OCI-LY7 (cell line): ENCODE data around the gene SAMD8. TPM values are rescaled to one million over a fixed set of nuclear protein-coding genes. Genes with fewer than 3 reads are reported as not detected.

Source experiments
- BruUV-seq: library from RNA; stranded (reverse); fragments of 400-500 nt; replicated peaks from 2 replicates; lab custom pipeline; 2021; lab: Mats Ljungman, UMichigan
- CTCF ChIA-PET: fragments of 300-600 bp; sonication (Branson Sonifier 250); formaldehyde crosslinking; loops from one replicate; lab custom pipeline; 2022; ENCODE audit warnings: antibody characterized with exemption; ENCODE audit not compliant: unreplicated experiment; lab: Charles Lee
- POLR2A ChIA-PET: fragments of 300-600 bp; sonication (Branson Sonifier 250); formaldehyde crosslinking; loops from one replicate; lab custom pipeline; 2022; ENCODE audit warnings: antibody characterized with exemption; lab: Charles Lee
- DNase-seq: peaks from one replicate; pipeline ENCODE4 v3.0.0-alpha.2; 2015; ENCODE audit warnings: low spot score
- H2AFZ ChIP-seq: fragments of 200-600 bp; sonication (generic), shearing (Covaris generic); 2 replicates; pipeline ENCODE4 v1.6.1; 2014; ENCODE audit warnings: mild to moderate bottlenecking, antibody characterized with exemption, low read length, moderate library complexity
- H3K27ac ChIP-seq: fragments of 200-600 bp; sonication (generic); 2 replicates; pipeline ENCODE4 v1.5.1; 2014; ENCODE audit warnings: mixed run types, low read depth, mild to moderate bottlenecking, moderate library complexity, low read length, inconsistent platforms; ENCODE audit not compliant: poor library complexity, severe bottlenecking
- H3K36me3 ChIP-seq: fragments of 200-600 bp; sonication (generic); 2 replicates; pipeline ENCODE4 v1.6.1; 2014; ENCODE audit warnings: mild to moderate bottlenecking, antibody characterized with exemption, low read length, moderate library complexity, mixed read lengths; ENCODE audit not compliant: insufficient read depth
- H3K4me1 ChIP-seq: fragments of 200-600 bp; sonication (generic); 2 replicates; pipeline ENCODE4 v1.5.1; 2014; ENCODE audit warnings: mild to moderate bottlenecking, low read length; ENCODE audit not compliant: insufficient read depth, poor library complexity, severe bottlenecking
- H3K4me2 ChIP-seq: fragments of 200-600 bp; sonication (generic); 2 replicates; pipeline ENCODE4 v1.6.1; 2014; ENCODE audit warnings: mild to moderate bottlenecking, low read length
- H3K4me3 ChIP-seq: fragments of 200-600 bp; sonication (generic); 2 replicates; pipeline ENCODE4 v1.5.1; 2014; ENCODE audit warnings: mild to moderate bottlenecking, low read depth, low read length; ENCODE audit not compliant: poor library complexity, severe bottlenecking
- H3K79me2 ChIP-seq: fragments of 200-600 bp; sonication (generic); 2 replicates; pipeline ENCODE4 v1.6.1; 2016; ENCODE audit warnings: low read depth, mild to moderate bottlenecking, low read length, moderate library complexity, mixed read lengths; ENCODE audit not compliant: insufficient read depth
- H3K9me2 ChIP-seq: fragments of 200-600 bp; sonication (generic); 2 replicates; pipeline ENCODE4 v1.6.1; 2016; ENCODE audit warnings: mild to moderate bottlenecking, low read length, mixed read lengths; ENCODE audit not compliant: insufficient read depth
- H3K9me3 ChIP-seq: fragments of 200-600 bp; sonication (generic); 2 replicates; pipeline ENCODE4 v1.6.1; 2014; ENCODE audit warnings: mild to moderate bottlenecking, mixed run types, low read length, mixed read lengths
- H4K20me1 ChIP-seq: fragments of 200-600 bp; sonication (generic); 2 replicates; pipeline ENCODE4 v1.6.1; 2014; ENCODE audit warnings: mild to moderate bottlenecking, antibody characterized with exemption, low read length, moderate library complexity, mixed read lengths; ENCODE audit not compliant: insufficient read depth
- EZH2phosphoT487 ChIP-seq: fragments of 200-600 bp; sonication (generic); IDR thresholded peaks from 2 replicates; pipeline ENCODE4 v1.6.1; 2018; ENCODE audit warnings: low read depth, borderline replicate concordance, mild to moderate bottlenecking, mixed run types, antibody characterized with exemption, low read length, moderate library complexity, mixed read lengths
- intact Hi-C: fragments of 100-400 bp; cut with micrococcal nuclease; formaldehyde crosslinking; loops from one replicate; pipeline ENCODE4 v1.10.0; 2022; ENCODE audit not compliant: unreplicated experiment
- total RNA-seq, 2 experiments: library from RNA; depleted of rRNA in 1 of 2; stranded (reverse); fragments of >200 nt in 1 of 2; shearing (Covaris generic) in 1 of 2; gene quantifications; 2 replicates each; pipeline ENCODE4 v1.2.3, GENCODE V29; 2014 to 2022
- TF ChIP-seq, protein P1 (sequence below): fragments of 200-600 bp; sonication (generic); conservative IDR thresholded peaks from 2 replicates; pipeline ENCODE4 v1.5.1; 2014; ENCODE audit warnings: mild to moderate bottlenecking, antibody characterized with exemption, low read length, moderate library complexity, mixed read lengths

SAMD8 gene
- total RNA-seq, 2 experiments from 2014 or later: 8.8 to 16.7 TPM

DNA sequence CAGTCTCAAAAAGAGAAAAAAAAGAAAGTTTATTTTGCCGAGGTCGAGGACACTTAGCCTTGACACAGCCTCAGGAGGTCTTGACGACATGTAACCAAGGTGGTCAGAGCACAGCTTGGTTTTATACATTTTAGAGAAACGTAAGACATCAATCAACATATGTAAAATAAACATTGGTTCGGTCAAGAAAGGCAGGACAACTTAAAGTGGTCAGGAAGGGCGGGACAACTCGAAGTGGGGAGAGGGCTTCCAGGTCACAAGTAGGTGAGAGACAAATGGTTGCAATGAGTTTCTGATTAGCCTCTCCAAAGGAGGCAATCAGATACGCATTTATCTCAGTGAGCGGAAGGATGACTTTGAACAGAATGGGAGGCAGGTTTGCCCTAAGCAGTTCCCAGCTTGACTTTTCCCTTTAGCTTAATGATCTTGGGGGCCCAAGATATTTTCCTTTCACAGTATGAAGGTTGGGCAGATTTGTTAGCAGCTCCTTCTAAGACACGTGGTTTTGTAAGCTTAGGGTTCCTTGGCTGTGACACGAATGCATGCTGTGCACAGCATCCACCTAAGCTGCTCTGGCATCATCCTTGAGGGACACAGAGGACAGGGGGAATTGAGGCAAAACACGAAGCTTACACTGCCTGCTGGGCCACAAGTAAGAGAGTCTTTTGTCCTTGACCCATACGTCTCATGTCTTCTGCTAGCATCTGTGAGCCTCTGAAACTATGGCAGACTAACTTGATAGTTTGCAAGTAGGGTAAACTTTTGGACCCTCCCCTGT is 95.8 kb downstream of the SAMD8 start:
- Histone ChIP-seq H4K20me1 (peaks cover 7% of the 10 kb centered on the region; the same call in 1 of the 2 replicates), H3K4me2 (no peak overlapping the region), H2AFZ (no peak overlapping the region), H3K36me3 (peaks cover 13% of the 10 kb centered on the region), H3K9me3 (no peaks in the 10 kb centered on the region), H3K9me2 (no peaks in the 10 kb centered on the region), H3K4me3 (no peak overlapping the region), H3K27ac (no peak overlapping the region), H3K4me1 (peaks cover 15% of the 10 kb centered on the region), H3K79me2 (peaks cover 16% of the 10 kb centered on the region)
- CTCF ChIA-PET: no interaction called here
- no peak for DNase-seq
- no TSS peak for BruUV-seq
- intact Hi-C loops: no loop called here
- TF ChIP-seq EZH2phosphoT487: no peak
- TF ChIP-seq, protein P1, sequence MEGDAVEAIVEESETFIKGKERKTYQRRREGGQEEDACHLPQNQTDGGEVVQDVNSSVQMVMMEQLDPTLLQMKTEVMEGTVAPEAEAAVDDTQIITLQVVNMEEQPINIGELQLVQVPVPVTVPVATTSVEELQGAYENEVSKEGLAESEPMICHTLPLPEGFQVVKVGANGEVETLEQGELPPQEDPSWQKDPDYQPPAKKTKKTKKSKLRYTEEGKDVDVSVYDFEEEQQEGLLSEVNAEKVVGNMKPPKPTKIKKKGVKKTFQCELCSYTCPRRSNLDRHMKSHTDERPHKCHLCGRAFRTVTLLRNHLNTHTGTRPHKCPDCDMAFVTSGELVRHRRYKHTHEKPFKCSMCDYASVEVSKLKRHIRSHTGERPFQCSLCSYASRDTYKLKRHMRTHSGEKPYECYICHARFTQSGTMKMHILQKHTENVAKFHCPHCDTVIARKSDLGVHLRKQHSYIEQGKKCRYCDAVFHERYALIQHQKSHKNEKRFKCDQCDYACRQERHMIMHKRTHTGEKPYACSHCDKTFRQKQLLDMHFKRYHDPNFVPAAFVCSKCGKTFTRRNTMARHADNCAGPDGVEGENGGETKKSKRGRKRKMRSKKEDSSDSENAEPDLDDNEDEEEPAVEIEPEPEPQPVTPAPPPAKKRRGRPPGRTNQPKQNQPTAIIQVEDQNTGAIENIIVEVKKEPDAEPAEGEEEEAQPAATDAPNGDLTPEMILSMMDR: no peak
- POLR2A ChIA-PET: interaction anchor here (0.6 kb wide), 1 partner anchor 9 kb away, joined by 5 read pairs; no protein-coding TSS in a partner anchor

DNA sequence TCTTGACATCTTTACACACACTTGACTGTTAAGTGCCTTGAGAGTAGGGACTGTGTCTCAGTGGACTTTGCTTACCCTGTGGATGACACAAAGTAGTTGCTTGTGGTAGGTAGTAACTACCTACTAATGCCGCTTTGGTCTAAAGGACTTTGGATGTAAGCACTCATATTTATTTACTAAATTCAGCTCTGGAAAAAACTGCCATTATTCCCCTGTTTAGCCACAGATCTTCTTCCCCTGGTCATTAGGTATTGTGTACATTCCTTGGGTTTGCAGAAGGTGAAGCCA is 96.3 kb downstream of the SAMD8 start:
- no peak for DNase-seq
- H3K9me2 ChIP-seq: no peaks in the 10 kb centered on the region
- intact Hi-C loops: no loop called here
- peaks cover 21% of the 10 kb centered on the region for H3K79me2 ChIP-seq
- no peak overlapping the region for H3K27ac ChIP-seq
- no peak overlapping the region for H2AFZ ChIP-seq
- no TSS peak for BruUV-seq
- H3K9me3 ChIP-seq: no peaks in the 10 kb centered on the region
- H3K4me2 ChIP-seq: no peak overlapping the region
- no peak overlapping the region for H3K4me3 ChIP-seq
- TF ChIP-seq EZH2phosphoT487: no peak
- TF ChIP-seq, protein P1: no peak
- CTCF ChIA-PET: no interaction called here
- peaks cover 7% of the 10 kb centered on the region; the same call in 1 of the 2 replicates for H4K20me1 ChIP-seq
- H3K4me1 ChIP-seq: peaks cover 19% of the 10 kb centered on the region
- POLR2A ChIA-PET: no interaction called here
- peaks cover 18% of the 10 kb centered on the region for H3K36me3 ChIP-seq

DNA sequence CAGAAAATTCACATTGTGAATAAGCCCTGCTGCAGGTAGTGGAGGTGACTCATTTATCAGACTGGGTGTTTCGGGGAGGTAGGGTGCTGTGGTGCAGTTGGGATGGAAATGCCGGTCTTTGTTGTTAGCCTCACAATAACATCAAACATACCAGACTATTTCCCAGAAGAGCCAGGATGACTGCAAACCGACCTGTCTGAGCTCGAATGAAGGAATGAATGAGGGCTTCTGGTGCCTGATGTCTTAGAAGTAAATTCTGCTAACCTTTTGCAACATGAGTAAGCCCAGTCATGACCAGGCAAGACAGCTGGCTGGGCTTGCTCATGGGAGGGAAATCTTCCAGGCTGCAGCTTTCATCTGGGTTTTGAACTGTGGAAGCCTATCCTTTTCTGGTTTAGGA is 96.7 kb downstream of the SAMD8 start:
- H2AFZ ChIP-seq: no peak overlapping the region
- no peak overlapping the region for H3K4me2 ChIP-seq
- intact Hi-C loops: no loop called here
- peaks cover 7% of the 10 kb centered on the region; the same call in 1 of the 2 replicates for H4K20me1 ChIP-seq
- POLR2A ChIA-PET: no interaction called here
- no TSS peak for BruUV-seq
- CTCF ChIA-PET: no interaction called here
- peaks cover 22% of the 10 kb centered on the region for H3K36me3 ChIP-seq
- DNase-seq: no peak
- peaks cover 19% of the 10 kb centered on the region for H3K4me1 ChIP-seq
- H3K9me3 ChIP-seq: no peaks in the 10 kb centered on the region
- peaks cover 25% of the 10 kb centered on the region for H3K79me2 ChIP-seq
- TF ChIP-seq, protein P1: no peak
- no peak for TF ChIP-seq EZH2phosphoT487
- H3K4me3 ChIP-seq: no peak overlapping the region
- no peak overlapping the region for H3K27ac ChIP-seq
- no peaks in the 10 kb centered on the region for H3K9me2 ChIP-seq
